Neural progenitor cell (in vitro differentiated cells): ENCODE data around the gene TBC1D32. TPM values are rescaled to one million over a fixed set of nuclear protein-coding genes. Genes with fewer than 3 reads are reported as not detected.

ENCODE experiments used
- DNase-seq: peaks from one replicate; pipeline ENCODE4 v3.0.0-alpha.2; 2016; ENCODE audit warnings: low spot score
- H2AFZ ChIP-seq: fragments of 200-600 bp; sonication (generic); replicated peaks from 2 replicates; pipeline ENCODE4 v1.6.1; 2016; ENCODE audit warnings: antibody characterized with exemption
- H3F3A ChIP-seq: fragments of 200-600 bp; sonication (generic); 2 replicates; pipeline ENCODE4 v1.6.1; 2016; ENCODE audit warnings: antibody characterized with exemption, low read depth
- H3K27ac ChIP-seq: fragments of 200-600 bp; sonication (generic); 2 replicates; pipeline ENCODE4 v1.5.1; 2016; ENCODE audit warnings: mild to moderate bottlenecking
- H3K27me3 ChIP-seq: fragments of 200-600 bp; sonication (generic); 2 replicates; pipeline ENCODE4 v1.6.1; 2016; ENCODE audit warnings: mild to moderate bottlenecking, moderate library complexity
- H3K36me3 ChIP-seq: fragments of 200-600 bp; sonication (generic); 2 replicates; pipeline ENCODE4 v1.5.1; 2016
- H3K4me1 ChIP-seq: fragments of 200-600 bp; sonication (generic); 2 replicates; pipeline ENCODE4 v1.6.1; 2016; ENCODE audit warnings: mixed run types
- H3K4me2 ChIP-seq: fragments of 200-600 bp; sonication (generic); 2 replicates; pipeline ENCODE4 v1.6.1; 2016
- H3K4me3 ChIP-seq: fragments of 200-600 bp; sonication (generic); 2 replicates; pipeline ENCODE4 v1.5.1; 2016
- H3K79me2 ChIP-seq: fragments of 200-600 bp; sonication (generic); 2 replicates; pipeline ENCODE4 v1.6.1; 2016; ENCODE audit warnings: low read depth
- H3K9ac ChIP-seq: fragments of 200-600 bp; sonication (generic); 2 replicates; pipeline ENCODE4 v1.6.1; 2016
- H3K9me3 ChIP-seq: fragments of 200-600 bp; sonication (generic); 2 replicates; pipeline ENCODE4 v1.5.1; 2016; ENCODE audit warnings: low read depth
- H4K20me1 ChIP-seq: fragments of 200-600 bp; sonication (generic); 2 replicates; pipeline ENCODE4 v1.6.1; 2016; ENCODE audit warnings: low read depth
- H3K27ac Mint-ChIP-seq: 3 replicates; pipeline ENCODE4 v1.8.0; 2021; ENCODE audit warnings: mixed read lengths
- H3K27me3 Mint-ChIP-seq: 2 replicates; pipeline ENCODE4 v1.8.0; 2022; ENCODE audit warnings: low read depth, mild to moderate bottlenecking, inconsistent platforms, moderate library complexity, mixed read lengths; ENCODE audit not compliant: insufficient read depth
- H3K36me3 Mint-ChIP-seq: 3 replicates; pipeline ENCODE4 v1.8.0; 2021; ENCODE audit warnings: mixed read lengths
- H3K4me1 Mint-ChIP-seq: 3 replicates; pipeline ENCODE4 v1.8.0; 2021; ENCODE audit warnings: mixed read lengths
- H3K4me3 Mint-ChIP-seq: 3 replicates; pipeline ENCODE4 v1.8.0; 2021; ENCODE audit warnings: mild to moderate bottlenecking, moderate library complexity, mixed read lengths
- H3K9me3 Mint-ChIP-seq: 3 replicates; pipeline ENCODE4 v1.8.0; 2020; ENCODE audit warnings: mixed read lengths
- EZH2 ChIP-seq: fragments of 200-600 bp; sonication (generic); IDR thresholded peaks from 2 replicates; pipeline ENCODE4 v1.6.1; 2017; ENCODE audit warnings: antibody characterized with exemption, mild to moderate bottlenecking, moderate library complexity
- EZH2phosphoT487 ChIP-seq: fragments of 200-600 bp; sonication (generic); IDR thresholded peaks from 2 replicates; pipeline ENCODE4 v1.6.1; 2017; ENCODE audit warnings: antibody characterized with exemption
- small RNA-seq: library from RNA; depleted of rRNA; stranded (forward); fragments of <200 nt; gene quantifications from one replicate; pipeline ENCODE3, GENCODE V24; 2015
- total RNA-seq: library from RNA; depleted of rRNA; stranded (reverse); fragments of >200 nt; gene quantifications from 2 replicates; pipeline ENCODE4 v1.2.3, GENCODE V29; 2015; ENCODE audit warnings: low replicate concordance
- TF ChIP-seq, protein P1 (sequence below): fragments of 200-600 bp; sonication (generic); IDR thresholded peaks from 2 replicates; pipeline ENCODE4 v1.5.1; 2017; ENCODE audit warnings: antibody characterized with exemption, mild to moderate bottlenecking

The TBC1D32 gene
- total RNA-seq, 1 donor from 2014 or later = 29.7 TPM

DNA sequence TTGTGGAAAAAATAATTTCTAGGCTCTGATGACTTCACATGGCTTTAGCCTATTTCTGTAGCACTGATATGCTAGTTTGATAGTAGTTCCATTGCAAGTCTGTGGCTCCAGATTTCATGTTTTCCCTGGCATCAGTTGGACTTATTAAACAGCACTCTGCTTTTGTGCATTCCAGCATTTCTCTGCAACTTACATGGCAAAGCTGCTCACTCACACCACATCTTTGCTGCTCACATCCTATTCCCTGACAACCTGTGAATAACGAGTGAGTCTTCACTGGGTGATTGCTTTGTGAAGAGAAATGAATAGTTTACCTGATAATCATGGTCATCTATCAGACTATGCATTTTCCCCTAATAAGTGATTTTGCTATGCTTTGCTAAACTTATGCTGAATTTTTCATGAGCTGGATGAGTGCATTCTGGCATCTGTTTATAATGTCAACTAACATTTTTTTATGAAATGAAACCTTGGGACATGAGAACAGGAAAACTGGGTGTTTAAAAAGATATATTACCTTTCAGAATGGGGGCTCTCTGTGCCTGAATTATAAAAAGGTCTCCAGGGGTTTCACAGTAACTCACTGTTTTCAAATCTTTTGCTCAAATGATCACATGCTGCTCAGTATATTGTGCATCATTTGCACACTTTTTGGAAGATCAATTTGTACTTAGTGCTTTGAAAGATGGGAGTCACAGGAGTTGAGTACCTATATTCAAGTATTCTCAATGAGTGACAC lies 301.8 kb downstream of the TBC1D32 start:
- no peaks in the 10 kb centered on the region for H3K4me1 Mint-ChIP-seq
- no peaks in the 10 kb centered on the region for H3K27me3 Mint-ChIP-seq
- Histone ChIP-seq H3K4me1 (no peaks in the 10 kb centered on the region), H3K36me3 (no peaks in the 10 kb centered on the region), H3K4me2 (no peak overlapping the region), H3K9me3 (no peaks in the 10 kb centered on the region), H3F3A (no peaks in the 10 kb centered on the region), H3K9ac (no peak overlapping the region), H3K4me3 (no peak overlapping the region), H4K20me1 (no peaks in the 10 kb centered on the region), H3K27me3 (no peaks in the 10 kb centered on the region), H2AFZ (peak overlapping the region; percentile 7), H3K27ac (no peak overlapping the region), H3K79me2 (no peaks in the 10 kb centered on the region)
- H3K36me3 Mint-ChIP-seq = no peaks in the 10 kb centered on the region
- no peak overlapping the region for H3K27ac Mint-ChIP-seq
- H3K4me3 Mint-ChIP-seq = no peak overlapping the region
- DNase-seq = no peak
- TF ChIP-seq EZH2 (no peak), EZH2phosphoT487 (no peak)
- TF ChIP-seq, protein P1, sequence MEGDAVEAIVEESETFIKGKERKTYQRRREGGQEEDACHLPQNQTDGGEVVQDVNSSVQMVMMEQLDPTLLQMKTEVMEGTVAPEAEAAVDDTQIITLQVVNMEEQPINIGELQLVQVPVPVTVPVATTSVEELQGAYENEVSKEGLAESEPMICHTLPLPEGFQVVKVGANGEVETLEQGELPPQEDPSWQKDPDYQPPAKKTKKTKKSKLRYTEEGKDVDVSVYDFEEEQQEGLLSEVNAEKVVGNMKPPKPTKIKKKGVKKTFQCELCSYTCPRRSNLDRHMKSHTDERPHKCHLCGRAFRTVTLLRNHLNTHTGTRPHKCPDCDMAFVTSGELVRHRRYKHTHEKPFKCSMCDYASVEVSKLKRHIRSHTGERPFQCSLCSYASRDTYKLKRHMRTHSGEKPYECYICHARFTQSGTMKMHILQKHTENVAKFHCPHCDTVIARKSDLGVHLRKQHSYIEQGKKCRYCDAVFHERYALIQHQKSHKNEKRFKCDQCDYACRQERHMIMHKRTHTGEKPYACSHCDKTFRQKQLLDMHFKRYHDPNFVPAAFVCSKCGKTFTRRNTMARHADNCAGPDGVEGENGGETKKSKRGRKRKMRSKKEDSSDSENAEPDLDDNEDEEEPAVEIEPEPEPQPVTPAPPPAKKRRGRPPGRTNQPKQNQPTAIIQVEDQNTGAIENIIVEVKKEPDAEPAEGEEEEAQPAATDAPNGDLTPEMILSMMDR = no peak
- no peaks in the 10 kb centered on the region for H3K9me3 Mint-ChIP-seq

Small RNAs within 50 kb of the gene (small RNA-seq; reads per million reads assigned to genes)
- gene RF00019 = not detected
- gene RNU6-1286P = not detected

Other genes with a start within 250 kb of the TBC1D32 start
- 498 and 622 TPM in 2 replicates for gene GJA1, start 101.2 kb upstream of the TBC1D32 start, total RNA-seq